Pancreas (tissue), 10 donors: Measurements from ENCODE around the gene RPTOR. TPM values are rescaled to one million over a fixed set of nuclear protein-coding genes. Genes with fewer than 3 reads are reported as not detected.

Source experiments
- ATAC-seq, 4 donors: fragments of 200-7000 bp; cut with Tn5 transposase; one replicate each; pipeline versions ENCODE4 v1.8.0 to v1.9.1; 2020; ENCODE audit warnings: mild to moderate bottlenecking in 4 of 4, moderate library complexity in 4 of 4
- DNase-seq, 6 donors: peaks; one replicate each; pipeline ENCODE4 v3.0.0-alpha.2; 2020
- FAIRE-seq: peaks from 2 replicates; lab custom pipeline; 2012; peaks lifted over from hg19 to GRCh38; lab: Jason Lieb, UNC
- H3K27ac ChIP-seq, 4 donors: fragments of 200-600 bp; sonication (generic); 1 replicate in 3 of 4; 2 replicates in 1 of 4; pipeline versions ENCODE4 v1.5.0 to v1.8.0; 2020
- H3K27me3 ChIP-seq, 4 donors: fragments of 200-600 bp; one replicate each; pipeline ENCODE4 v1.8.0; 2021
- H3K36me3 ChIP-seq, 3 donors: fragments of 200-600 bp; sonication (generic) in 1 of 3; one replicate each; pipeline versions ENCODE4 v1.5.0 to v1.8.0; 2020 to 2021
- H3K4me1 ChIP-seq, 3 donors: fragments of 200-600 bp; one replicate each; pipeline ENCODE4 v1.8.0; 2021
- H3K4me3 ChIP-seq, 4 donors: fragments of 200-600 bp; sonication (generic) in 2 of 4; one replicate each; pipeline versions ENCODE4 v1.5.0 to v1.8.0; 2020 to 2021
- H3K9me3 ChIP-seq, 4 donors: fragments of 200-600 bp; one replicate each; pipeline ENCODE4 v1.8.0; 2021
- CTCF ChIP-seq, 4 donors: fragments of 200-600 bp; sonication (generic) in 3 of 4; IDR thresholded peaks; one replicate each; pipeline versions ENCODE4 v1.5.0 to v1.8.0; 2021; ENCODE audit warnings: antibody characterized with exemption in 4 of 4
- WGBS, 2 donors: extraction: QIAGEN DNeasy Blood & Tissue Kit; methylation state at CpG; one replicate each; pipeline ENCODE4 v1.1.7; 2013; 5-methylcytosine and 5-hydroxymethylcytosine counted together
- intact Hi-C, 3 donors: fragments of 100-400 bp; cut with DNase I; formaldehyde crosslinking; loops; one replicate each; pipeline versions ENCODE4 v1.11.1 to v1.14.2; 2022
- polyA plus RNA-seq, 2 donors: library from polyadenylated mRNA; stranded (reverse); fragments of 200-250 nt; gene quantifications; one replicate each; pipeline ENCODE4 v1.2.3, GENCODE V29; 2013
- total RNA-seq, 6 donors: library from RNA; stranded (reverse); fragmentation: NEBNext Ultra II Directional in 4 of 6; extraction: Animal tissue kit (Norgen Biotek cat#: 25700) in 4 of 6; gene quantifications; one replicate each; pipeline versions ENCODE4 v1.2.1 to v1.2.4, GENCODE V29; 2021 to 2023
- donor health status: healthy with polysubstance abuse.
- donor health status: DM: no; HTN: no; CAD: no; lungs with moderate emphysema.
- donor health status: DM: no; HTN: no; CAD: no.
- donor health status: control.
- donor health status: control.
- donor health status: Bipolar disorder and iron deficiency.
- donor health status: DM: yes; HTN: yes; CAD: no.
- donor health status: DM: no; HTN: no; CAD: no.
- donor health status: DM: no; HTN: no; CAD: no.
- donor health status: DM: yes; HTN: yes; CAD: no.

The RPTOR gene
- total and polyA plus RNA-seq, 8 donors = 5.0 to 18.9 (median 13.2) TPM

GRCh38 chr17:80603396-80603795 is 58.8 kb downstream of the RPTOR start:
- Histone ChIP-seq H3K36me3 (no peaks in the 10 kb centered on the region), H3K4me1 (peaks cover 0 to 5% (median 5%) of the 10 kb centered on the region in 3 donors), H3K27ac (no peak overlapping the region), H3K4me3 (no peak overlapping the region), H3K27me3 (no peaks in the 10 kb centered on the region), H3K9me3 (no peaks in the 10 kb centered on the region)
- DNase-seq = no peak
- intact Hi-C loops = no loop called here
- 89 to 90% methylated on average over 10 of the region's 10 CpGs for WGBS, 2 donors
- FAIRE-seq = no peak
- ATAC-seq = no peak
- TF ChIP-seq CTCF (IDR thresholded peaks at IDR 0.05) = no peak

- WGBS, 2 donors = 96 to 98% methylated on average over 5 of the region's 5 CpGs
- intact Hi-C loops = no loop called here
- Histone ChIP-seq H3K9me3 (no peaks in the 10 kb centered on the region), H3K27ac (no peak overlapping the region), H3K4me3 (no peak overlapping the region), H3K36me3 (no peaks in the 10 kb centered on the region), H3K27me3 (no peaks in the 10 kb centered on the region), H3K4me1 (peaks cover 0 to 5% (median 5%) of the 10 kb centered on the region in 3 donors)
- no peak for FAIRE-seq
- ATAC-seq = no peak
- TF ChIP-seq CTCF (IDR thresholded peaks at IDR 0.05) = no peak
- no peak for DNase-seq
These were observed 59.5 kb downstream of the RPTOR start for GRCh38 chr17:80604009-80604669.

GRCh38 chr17:80604670-80605010 is 60.0 kb downstream of the RPTOR start:
- DNase-seq (no peak), ATAC-seq (no peak), FAIRE-seq (no peak)
- Histone ChIP-seq H3K27ac (no peak overlapping the region), H3K4me1 (peaks cover 0 to 2% (median 2%) of the 10 kb centered on the region in 3 donors), H3K9me3 (no peaks in the 10 kb centered on the region), H3K27me3 (no peaks in the 10 kb centered on the region), H3K4me3 (no peak overlapping the region), H3K36me3 (no peaks in the 10 kb centered on the region)
- 96% methylated on average over 7 of the region's 7 CpGs for WGBS, 2 donors
- intact Hi-C loops = no loop called here
- no peak for TF ChIP-seq CTCF (IDR thresholded peaks at IDR 0.05)

GRCh38 chr17:80605326-80606066 is 60.9 kb downstream of the RPTOR start:
- no peak overlapping the region for H3K4me3 ChIP-seq
- H3K36me3 ChIP-seq = no peaks in the 10 kb centered on the region
- H3K9me3 ChIP-seq = no peaks in the 10 kb centered on the region
- TF ChIP-seq CTCF (IDR thresholded peaks at IDR 0.05) = no peak
- no peak overlapping the region for H3K27ac ChIP-seq
- DNase-seq = peak in 1 of 6 donors; percentile 38
- H3K4me1 ChIP-seq = no peaks in the 10 kb centered on the region
- no peaks in the 10 kb centered on the region for H3K27me3 ChIP-seq
- 74 to 81% methylated on average over 16 of the region's 16 CpGs for WGBS, 2 donors
- ATAC-seq = peak; percentile 18 to 67 (median 58)
- no peak for FAIRE-seq
- intact Hi-C loops = no loop called here

- ATAC-seq (no peak), FAIRE-seq (no peak), DNase-seq (no peak)
- H3K36me3 ChIP-seq = no peaks in the 10 kb centered on the region
- H3K27ac ChIP-seq = no peak overlapping the region
- WGBS, 2 donors = 96% methylated on average over 12 of the region's 12 CpGs
- H3K27me3 ChIP-seq = no peaks in the 10 kb centered on the region
- no peaks in the 10 kb centered on the region for H3K4me1 ChIP-seq
- H3K4me3 ChIP-seq = no peak overlapping the region
- TF ChIP-seq CTCF (IDR thresholded peaks at IDR 0.05) = no peak
- no peaks in the 10 kb centered on the region for H3K9me3 ChIP-seq
- intact Hi-C loops = no loop called here
These were observed 63.7 kb downstream of the RPTOR start for GRCh38 chr17:80608326-80608725.
